Uterus (tissue), 4 donors: ENCODE data around the gene PHF12. TPM values are rescaled to one million over a fixed set of nuclear protein-coding genes. Genes with fewer than 3 reads are reported as not detected.

Experiments used
- DNase-seq, 2 donors: peaks; one replicate each; pipeline ENCODE4 v3.0.0-alpha.2; 2019 to 2020
- H3K27ac ChIP-seq, 2 donors: fragments of 200-600 bp; sonication (generic); 1 replicate in 1 of 2; 2 replicates in 1 of 2; pipeline ENCODE4 v1.5.1; 2016 to 2018
- H3K27me3 ChIP-seq, 2 donors: fragments of 200-600 bp; sonication (generic); one replicate each; pipeline ENCODE4 v1.5.1; 2018 to 2019; ENCODE audit warnings: control low read depth in 1 of 2
- H3K36me3 ChIP-seq, 2 donors: fragments of 200-600 bp; sonication (generic); one replicate each; pipeline ENCODE4 v1.5.1; 2019; ENCODE audit warnings: control low read depth in 1 of 2
- H3K4me1 ChIP-seq, 2 donors: fragments of 200-600 bp; sonication (generic); one replicate each; pipeline ENCODE4 v1.5.1; 2018 to 2019; ENCODE audit warnings: control low read depth in 1 of 2
- H3K4me3 ChIP-seq, 2 donors: fragments of 200-600 bp; sonication (generic); 1 replicate in 1 of 2; 2 replicates in 1 of 2; pipeline ENCODE4 v1.5.1; 2018 to 2019; ENCODE audit warnings: mild to moderate bottlenecking in 1 of 2
- H3K9me3 ChIP-seq, 2 donors: fragments of 200-600 bp; sonication (generic); one replicate each; pipeline ENCODE4 v1.5.1; 2019; ENCODE audit warnings: control low read depth in 1 of 2
- CTCF ChIP-seq, 4 experiments: fragments of 200-600 bp in 2 of 4; fragments of 450-650 bp in 2 of 4; sonication (generic) in 2 of 4; IDR thresholded peaks; one replicate each; pipeline ENCODE4 v1.5.1; 2016 to 2019; ENCODE audit warnings: antibody characterized with exemption in 4 of 4, mild to moderate bottlenecking in 2 of 4, moderate library complexity in 1 of 4
- POLR2A ChIP-seq, 2 donors: fragments of 450-650 bp; IDR thresholded peaks; one replicate each; pipeline ENCODE4 v1.6.1; 2016; ENCODE audit warnings: antibody characterized with exemption in 2 of 2, mild to moderate bottlenecking in 1 of 2, moderate library complexity in 1 of 2
- intact Hi-C: fragments of 100-400 bp; cut with DNase I; formaldehyde crosslinking; loops from one replicate; pipeline ENCODE4 v1.15.1; 2023; ENCODE audit warnings: low total_unique reads
- total RNA-seq, 4 donors: library from RNA; depleted of rRNA in 3 of 4; stranded (reverse); fragments of >200 nt in 3 of 4; gene quantifications; one replicate each; pipeline versions ENCODE4 v1.1.0 to v1.2.4, GENCODE V29; 2014 to 2023
- donor health status: DM: yes; HTN: yes; CAD: no.

The PHF12 gene
- total RNA-seq, 4 donors from 2014 or later, result 22.1 to 78.4 (median 55.2) TPM

GRCh38 chr17:28861393-28862203 is 89.7 kb downstream of the PHF12 start:
- H3K27ac ChIP-seq, result no peak overlapping the region
- no peak overlapping the region for H3K4me3 ChIP-seq
- H3K9me3 ChIP-seq, result no peaks in the 10 kb centered on the region
- intact Hi-C loops, result no loop called here
- H3K36me3 ChIP-seq, result no peaks in the 10 kb centered on the region
- TF ChIP-seq POLR2A (IDR thresholded peaks at IDR 0.05) (no peak), CTCF (IDR thresholded peaks at IDR 0.05) (no peak)
- no peaks in the 10 kb centered on the region for H3K4me1 ChIP-seq
- H3K27me3 ChIP-seq, result no peaks in the 10 kb centered on the region
- no peak for DNase-seq

- no peaks in the 10 kb centered on the region for H3K36me3 ChIP-seq
- H3K9me3 ChIP-seq, result no peaks in the 10 kb centered on the region
- TF ChIP-seq CTCF (IDR thresholded peaks at IDR 0.05) (no peak), POLR2A (IDR thresholded peaks at IDR 0.05) (no peak)
- intact Hi-C loops, result no loop called here
- H3K27me3 ChIP-seq, result no peaks in the 10 kb centered on the region
- no peaks in the 10 kb centered on the region for H3K4me1 ChIP-seq
- DNase-seq, result no peak
- no peak overlapping the region for H3K4me3 ChIP-seq
- H3K27ac ChIP-seq, result no peak overlapping the region
Measured at GRCh38 chr17:28860363-28860808, 90.9 kb downstream of the PHF12 start.

- H3K36me3 ChIP-seq, result no peaks in the 10 kb centered on the region
Measured at GRCh38 chr17:28858801-28859355, 92.4 kb downstream of the PHF12 start.

GRCh38 chr17:28857905-28858800 is 93.2 kb downstream of the PHF12 start:
- Histone ChIP-seq H3K9me3 (no peaks in the 10 kb centered on the region), H3K36me3 (no peaks in the 10 kb centered on the region), H3K4me1 (no peaks in the 10 kb centered on the region), H3K27ac (no peak overlapping the region), H3K4me3 (no peak overlapping the region), H3K27me3 (no peaks in the 10 kb centered on the region)
- TF ChIP-seq CTCF (IDR thresholded peaks at IDR 0.05) (no peak), POLR2A (IDR thresholded peaks at IDR 0.05) (no peak)
- no peak for DNase-seq
- intact Hi-C loops, result loop anchor here (10.0 kb wide), 1 partner anchor 93 kb away; no protein-coding TSS in a partner anchor

More at GRCh38 chr17:28858801-28859355, 92.4 kb downstream of the PHF12 start:
- no peak overlapping the region for H3K27ac ChIP-seq
- TF ChIP-seq CTCF (IDR thresholded peaks at IDR 0.05) (no peak), POLR2A (IDR thresholded peaks at IDR 0.05) (no peak)
- intact Hi-C loops, result loop anchor here (10.0 kb wide), 1 partner anchor 94 kb away; no protein-coding TSS in a partner anchor
- DNase-seq, result no peak
- H3K4me1 ChIP-seq, result no peaks in the 10 kb centered on the region
- no peak overlapping the region for H3K4me3 ChIP-seq
- no peaks in the 10 kb centered on the region for H3K27me3 ChIP-seq
- H3K9me3 ChIP-seq, result no peaks in the 10 kb centered on the region
